IMR-90 (cell line): ENCODE results near the gene TENM4. TPM values are rescaled to one million over a fixed set of nuclear protein-coding genes. Genes with fewer than 3 reads are reported as not detected.

Experiments
- ATAC-seq: fragments of 200-7000 bp; cut with Tn5 transposase; 2 replicates; pipeline ENCODE4 v1.9.1; 2020; ENCODE audit warnings: low read depth, mild to moderate bottlenecking, moderate library complexity
- BruUV-seq: library from RNA; stranded (reverse); fragments of 400-500 nt; replicated peaks from 2 replicates; lab custom pipeline; 2021; lab: Mats Ljungman, UMichigan
- CTCF ChIA-PET: fragments of 300-600 bp; formaldehyde crosslinking; extraction: SDS; loops from one replicate; lab custom pipeline; 2021; ENCODE audit warnings: antibody characterized with exemption; lab: Yijun Ruan, JAX
- POLR2A ChIA-PET: fragments of 300-600 bp; sonication (Branson Sonifier 250); formaldehyde crosslinking; loops from one replicate; lab custom pipeline; 2022; ENCODE audit warnings: antibody characterized with exemption; ENCODE audit not compliant: unreplicated experiment; lab: Charles Lee
- DNase-seq: peaks from one replicate; pipeline ENCODE4 v3.0.0; 2013
- H2AFZ ChIP-seq: replicated peaks from 2 replicates; pipeline ENCODE3; 2013; ENCODE audit warnings: low read length, mild to moderate bottlenecking; ENCODE audit not compliant: poor library complexity
- H2AK5ac ChIP-seq: 2 replicates; pipeline ENCODE4 v1.6.1; 2013; ENCODE audit warnings: low read depth, low read length, inconsistent platforms
- H2AK9ac ChIP-seq: replicated peaks from 2 replicates; pipeline ENCODE3; 2013; ENCODE audit warnings: mild to moderate bottlenecking, low read depth, low read length, moderate library complexity; ENCODE audit not compliant: poor library complexity
- H2BK120ac ChIP-seq: 2 replicates; pipeline ENCODE4 v1.6.1; 2013; ENCODE audit warnings: low read depth, low read length, inconsistent platforms
- H2BK15ac ChIP-seq: 3 replicates; pipeline ENCODE4 v1.6.1; 2013; ENCODE audit warnings: low read depth, low read length, inconsistent platforms
- H2BK20ac ChIP-seq: 2 replicates; pipeline ENCODE4 v1.6.1; 2013; ENCODE audit warnings: low read depth, mild to moderate bottlenecking, inconsistent platforms, low read length, moderate library complexity
- H2BK5ac ChIP-seq: 2 replicates; pipeline ENCODE4 v1.6.1; 2013; ENCODE audit warnings: mild to moderate bottlenecking, low read depth, low read length, inconsistent platforms; ENCODE audit not compliant: poor library complexity, severe bottlenecking
- H3K14ac ChIP-seq: replicated peaks from 2 replicates; pipeline ENCODE4 v1.6.1; 2013; ENCODE audit warnings: low read depth, low read length, inconsistent platforms
- H3K18ac ChIP-seq: 2 replicates; pipeline ENCODE4 v1.6.1; 2013; ENCODE audit warnings: low read depth, low read length, control low read depth
- H3K23ac ChIP-seq: 2 replicates; pipeline ENCODE4 v1.6.1; 2013; ENCODE audit warnings: low read depth, low read length, inconsistent platforms
- H3K27ac ChIP-seq: 2 replicates; pipeline ENCODE4 v1.5.1; 2013; ENCODE audit warnings: mild to moderate bottlenecking, control low read depth, low read length; ENCODE audit not compliant: insufficient read depth
- H3K27me3 ChIP-seq: 2 replicates; pipeline ENCODE4 v1.6.1; 2013; ENCODE audit warnings: low read length; ENCODE audit not compliant: control insufficient read depth, insufficient read depth
- H3K36me3 ChIP-seq: 2 replicates; pipeline ENCODE4 v1.6.1; 2013; ENCODE audit warnings: low read length, mixed read lengths; ENCODE audit not compliant: control insufficient read depth, insufficient read depth
- H3K4ac ChIP-seq: 2 replicates; pipeline ENCODE4 v1.6.1; 2013; ENCODE audit warnings: low read depth, low read length, inconsistent platforms
- H3K4me1 ChIP-seq: 2 replicates; pipeline ENCODE4 v1.6.1; 2013; ENCODE audit warnings: low read length, mixed read lengths; ENCODE audit not compliant: control insufficient read depth, insufficient read depth
- H3K4me2 ChIP-seq: 2 replicates; pipeline ENCODE4 v1.6.1; 2013; ENCODE audit warnings: low read depth, mild to moderate bottlenecking, control low read depth, low read length, moderate library complexity
- H3K4me3 ChIP-seq: 2 replicates; pipeline ENCODE4 v1.5.1; 2013; ENCODE audit warnings: low read depth, mild to moderate bottlenecking, control low read depth, low read length, moderate library complexity; ENCODE audit not compliant: insufficient read depth
- H3K56ac ChIP-seq: 2 replicates; pipeline ENCODE4 v1.6.1; 2013; ENCODE audit warnings: low read length, inconsistent platforms; ENCODE audit not compliant: insufficient read depth; ENCODE audit errors: extremely low read depth
- H3K79me1 ChIP-seq, 2 experiments: 2 replicates each; pipeline ENCODE4 v1.6.1; 2013; ENCODE audit warnings: low read length in 2 of 2, inconsistent platforms in 1 of 2, low read depth in 1 of 2
- H3K9ac ChIP-seq: 2 replicates; pipeline ENCODE4 v1.6.1; 2013; ENCODE audit warnings: low read depth, low read length, control low read depth
- H3K9me1 ChIP-seq: 2 replicates; pipeline ENCODE4 v1.6.1; 2013; ENCODE audit warnings: low read length, inconsistent platforms; ENCODE audit not compliant: insufficient read depth
- H3K9me3 ChIP-seq: 2 replicates; pipeline ENCODE4 v1.6.1; 2013; ENCODE audit warnings: low read length; ENCODE audit not compliant: control insufficient read depth, insufficient read depth
- H4K20me1 ChIP-seq: 2 replicates; pipeline ENCODE4 v1.6.1; 2013; ENCODE audit warnings: low read length, inconsistent platforms; ENCODE audit not compliant: insufficient read depth
- H4K5ac ChIP-seq: 2 replicates; pipeline ENCODE4 v1.6.1; 2013; ENCODE audit warnings: mild to moderate bottlenecking, low read depth, low read length, control low read depth
- H4K8ac ChIP-seq, 2 experiments: 2 replicates each; pipeline ENCODE4 v1.6.1; 2013; ENCODE audit warnings: low read depth in 2 of 2, low read length in 2 of 2, control low read depth in 1 of 2, inconsistent platforms in 1 of 2
- H4K91ac ChIP-seq: 2 replicates; pipeline ENCODE4 v1.6.1; 2013; ENCODE audit warnings: low read depth, low read length, inconsistent platforms; ENCODE audit not compliant: insufficient read depth
- CEBPB ChIP-seq: IDR thresholded peaks from 2 replicates; pipeline ENCODE4 v1.6.1; 2012; ENCODE audit warnings: low read depth, low read length, improper control_type of control experiment
- CTCF ChIP-seq: conservative IDR thresholded peaks from 2 replicates; pipeline ENCODE4 v1.5.1; 2012; ENCODE audit warnings: mild to moderate bottlenecking, low read depth, low read length, improper control_type of control experiment
- MAFK ChIP-seq: IDR thresholded peaks from 2 replicates; pipeline ENCODE4 v1.6.1; 2012; ENCODE audit warnings: low read depth, low read length, improper control_type of control experiment
- POLR2A ChIP-seq: IDR thresholded peaks from 2 replicates; pipeline ENCODE4 v1.6.1; 2012; ENCODE audit warnings: mild to moderate bottlenecking, low read depth, low read length
- USF2 ChIP-seq: fragments of 150-350 bp; IDR thresholded peaks from 2 replicates; pipeline ENCODE4 v1.6.1; 2017; ENCODE audit warnings: mild to moderate bottlenecking, antibody characterized with exemption, low read length, low read depth
- dilution Hi-C: fragments of 300-500 bp; cut with HindIII; formaldehyde crosslinking; loops from one replicate; pipeline ENCODE4 v1.14.3; 2018; ENCODE audit warnings: low sequenced_read_pairs; ENCODE audit not compliant: unreplicated experiment
- in situ Hi-C: fragments of 300-500 bp; cut with MboI; formaldehyde crosslinking; loops from 3 replicates; pipeline ENCODE4 v1.14.3; 2019; ENCODE audit warnings: low sequenced_read_pairs, inconsistent platforms, mixed read lengths
- intact Hi-C: fragments of 100-400 bp; cut with micrococcal nuclease; formaldehyde crosslinking; loops from 2 replicates; pipeline ENCODE4 v1.10.0; 2022
- polyA plus RNA-seq, 3 experiments: library from polyadenylated mRNA; depleted of rRNA; stranded (reverse); fragments of >200 nt; gene quantifications; 2 replicates each; pipeline ENCODE4 v1.2.3, GENCODE V29; 2012; ENCODE audit warnings: low replicate concordance in 1 of 3
- total RNA-seq: library from RNA; depleted of rRNA; stranded (reverse); fragments of >200 nt; gene quantifications from 2 replicates; pipeline ENCODE4 v1.2.3, GENCODE V29; 2012

TENM4 gene
- total and polyA plus RNA-seq, 2 of the 4 experiments (the other 2 are of a cell fraction) = 7.4 to 9.0 TPM

- Histone ChIP-seq H3K9ac (no peak overlapping the region), H3K4me3 (no peak overlapping the region), H2AK5ac (no peak overlapping the region), H4K91ac (no peak overlapping the region), H2AFZ (no peak overlapping the region), H3K36me3 (no peaks in the 10 kb centered on the region), H4K5ac (no peak overlapping the region), H4K8ac (no peak overlapping the region), H2BK120ac (no peak overlapping the region), H3K18ac (no peak overlapping the region), H2BK20ac (no peak overlapping the region), H3K14ac (no peak overlapping the region), H3K9me3 (no peaks in the 10 kb centered on the region), H3K9me1 (no peaks in the 10 kb centered on the region), H3K4ac (no peak overlapping the region), H3K4me1 (no peaks in the 10 kb centered on the region), H3K27me3 (peaks cover 14% of the 10 kb centered on the region), H4K20me1 (no peaks in the 10 kb centered on the region), H3K23ac (no peak overlapping the region), H3K4me2 (no peak overlapping the region), H3K79me1 (no peaks in the 10 kb centered on the region), H3K27ac (no peak overlapping the region), H2AK9ac (no peak overlapping the region), H2BK15ac (no peak overlapping the region), H3K56ac (no peak overlapping the region), H2BK5ac (no peak overlapping the region)
- dilution Hi-C loops (no loop called here), in situ Hi-C loops (no loop called here), intact Hi-C loops (no loop called here)
- CTCF ChIA-PET = no interaction called here
- POLR2A ChIA-PET = no interaction called here
- ATAC-seq (no peak), DNase-seq (no peak)
- no peak for TF ChIP-seq CEBPB
- TF ChIP-seq USF2 = no peak
- no peak for TF ChIP-seq CTCF
- TF ChIP-seq POLR2A = no peak
- peak; percentile 39; the same call in 1 of the 2 replicates for TF ChIP-seq MAFK
- BruUV-seq = no TSS peak
Observed at GRCh38 chr11:79484872-79485271, 44.0 kb upstream of the TENM4 start.
